ENCODE measurements around the gene COLGALT1.

- TF ChIP-seq, protein P1, sequence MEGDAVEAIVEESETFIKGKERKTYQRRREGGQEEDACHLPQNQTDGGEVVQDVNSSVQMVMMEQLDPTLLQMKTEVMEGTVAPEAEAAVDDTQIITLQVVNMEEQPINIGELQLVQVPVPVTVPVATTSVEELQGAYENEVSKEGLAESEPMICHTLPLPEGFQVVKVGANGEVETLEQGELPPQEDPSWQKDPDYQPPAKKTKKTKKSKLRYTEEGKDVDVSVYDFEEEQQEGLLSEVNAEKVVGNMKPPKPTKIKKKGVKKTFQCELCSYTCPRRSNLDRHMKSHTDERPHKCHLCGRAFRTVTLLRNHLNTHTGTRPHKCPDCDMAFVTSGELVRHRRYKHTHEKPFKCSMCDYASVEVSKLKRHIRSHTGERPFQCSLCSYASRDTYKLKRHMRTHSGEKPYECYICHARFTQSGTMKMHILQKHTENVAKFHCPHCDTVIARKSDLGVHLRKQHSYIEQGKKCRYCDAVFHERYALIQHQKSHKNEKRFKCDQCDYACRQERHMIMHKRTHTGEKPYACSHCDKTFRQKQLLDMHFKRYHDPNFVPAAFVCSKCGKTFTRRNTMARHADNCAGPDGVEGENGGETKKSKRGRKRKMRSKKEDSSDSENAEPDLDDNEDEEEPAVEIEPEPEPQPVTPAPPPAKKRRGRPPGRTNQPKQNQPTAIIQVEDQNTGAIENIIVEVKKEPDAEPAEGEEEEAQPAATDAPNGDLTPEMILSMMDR (IDR thresholded peaks at IDR 0.05; ENCODE audit: poor library complexity), result no peak
- TF ChIP-seq EZH2phosphoT487 (IDR thresholded peaks at IDR 0.05; ENCODE audit: low read depth, severe bottlenecking, unreplicated experiment), result no peak
Measured at GRCh38 chr19:17582613-17583012, 27.2 kb downstream of the COLGALT1 start.
